ENCODE data around the gene TCF21. TPM values are rescaled to one million over a fixed set of nuclear protein-coding genes. Genes with fewer than 3 reads are reported as not detected.

TCF21 gene
- total RNA-seq, 1 donor from 2014 or later, result not detected

DNA sequence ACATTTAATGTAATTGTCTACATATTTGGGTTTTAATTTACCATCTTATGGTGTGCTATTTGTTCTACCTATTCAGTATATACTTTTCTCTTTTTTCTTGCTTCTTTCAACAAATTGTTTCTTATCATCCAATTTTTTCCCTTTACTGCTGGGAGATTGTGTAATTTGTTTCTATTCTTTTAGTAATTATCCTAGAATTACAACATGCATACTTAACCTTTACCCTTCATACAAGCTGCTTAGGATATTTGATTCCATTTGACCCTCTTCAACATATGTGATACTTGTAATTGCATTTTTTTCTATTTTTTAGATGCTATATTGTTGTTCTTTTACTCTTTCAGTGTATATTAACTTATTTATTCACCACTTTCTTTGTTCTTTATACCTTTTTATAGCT lies 49.0 kb downstream of the TCF21 start:
- Mint-ChIP-seq H3K36me3 (ENCODE audit: unreplicated experiment) (peaks cover 21% of the 10 kb centered on the region), H3K27ac (ENCODE audit: unreplicated experiment) (no peak overlapping the region), H3K4me1 (ENCODE audit: low read depth, unreplicated experiment) (no peaks in the 10 kb centered on the region), H3K27me3 (ENCODE audit: unreplicated experiment) (no peaks in the 10 kb centered on the region), H3K9me3 (ENCODE audit: unreplicated experiment) (peaks cover 9% of the 10 kb centered on the region), H3K4me3 (ENCODE audit: unreplicated experiment) (no peak overlapping the region)
- no peak for TF ChIP-seq CTCF (IDR thresholded peaks at IDR 0.05; ENCODE audit: partially characterized antibody, unreplicated experiment)
- DNase-seq, result no peak

DNA sequence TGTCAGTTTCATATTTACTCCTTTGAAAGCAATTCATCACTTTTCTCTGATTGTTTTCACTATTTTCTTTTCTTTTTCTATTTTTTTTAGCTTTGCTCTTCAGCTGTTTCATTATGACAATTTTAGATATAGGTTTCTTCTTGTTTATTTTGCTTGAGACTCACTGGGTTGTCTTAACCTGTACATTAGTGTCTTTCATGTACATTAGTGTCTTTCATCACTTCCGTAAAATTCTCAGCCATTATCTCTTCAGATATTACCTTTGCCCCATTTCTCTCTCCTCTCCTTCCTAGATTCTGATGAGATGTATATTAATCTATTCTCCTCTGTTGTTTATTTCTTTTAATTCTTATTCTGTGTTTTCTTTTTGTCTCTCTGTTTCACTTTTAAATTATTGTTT lies 49.6 kb downstream of the TCF21 start:
- Mint-ChIP-seq H3K4me1 (ENCODE audit: low read depth, unreplicated experiment) (no peaks in the 10 kb centered on the region), H3K9me3 (ENCODE audit: unreplicated experiment) (peaks cover 8% of the 10 kb centered on the region), H3K27ac (ENCODE audit: unreplicated experiment) (no peak overlapping the region), H3K27me3 (ENCODE audit: unreplicated experiment) (no peaks in the 10 kb centered on the region), H3K4me3 (ENCODE audit: unreplicated experiment) (no peak overlapping the region), H3K36me3 (ENCODE audit: unreplicated experiment) (peaks cover 15% of the 10 kb centered on the region)
- no peak for DNase-seq
- no peak for TF ChIP-seq CTCF (IDR thresholded peaks at IDR 0.05; ENCODE audit: partially characterized antibody, unreplicated experiment)

GRCh38 chr6:133939778-133940667 lies 51.1 kb downstream of the TCF21 start:
- no peaks in the 10 kb centered on the region for H3K36me3 Mint-ChIP-seq (ENCODE audit: unreplicated experiment)
- H3K4me1 Mint-ChIP-seq (ENCODE audit: low read depth, unreplicated experiment), result no peaks in the 10 kb centered on the region
- TF ChIP-seq CTCF (IDR thresholded peaks at IDR 0.05; ENCODE audit: partially characterized antibody, unreplicated experiment), result no peak
- H3K4me3 Mint-ChIP-seq (ENCODE audit: unreplicated experiment), result no peak overlapping the region
- DNase-seq, result no peak
- no peaks in the 10 kb centered on the region for H3K27me3 Mint-ChIP-seq (ENCODE audit: unreplicated experiment)
- no peak overlapping the region for H3K27ac Mint-ChIP-seq (ENCODE audit: unreplicated experiment)
- peaks cover 2% of the 10 kb centered on the region for H3K9me3 Mint-ChIP-seq (ENCODE audit: unreplicated experiment)

Other genes starting within 250 kb of the TCF21 start
- 156 TPM for gene TBPL1, start 64.1 kb downstream of the TCF21 start, total RNA-seq (ENCODE audit: unreplicated experiment)
- 0.12 TPM for gene SLC2A12, start 163.5 kb downstream of the TCF21 start, total RNA-seq (ENCODE audit: unreplicated experiment)

All from glutamatergic neuron (in vitro differentiated cells).